ENCODE measurements around the gene C10orf90.

The C10orf90 gene

GRCh38 chr10:126670895-126671261 lies 385 bp upstream of the C10orf90 start:
- H3K4me3 ChIP-seq (ENCODE audit: severe bottlenecking): no peak overlapping the region
- no peak for ATAC-seq (ENCODE audit: low read depth)
- DNase-seq (ENCODE audit: low spot score): no peak
- no peaks in the 10 kb centered on the region for H3K4me1 ChIP-seq (ENCODE audit: insufficient read depth, poor library complexity, severe bottlenecking)
- H3K27me3 ChIP-seq (ENCODE audit: insufficient read depth, poor library complexity, severe bottlenecking): no peaks in the 10 kb centered on the region
- H3K27ac ChIP-seq (ENCODE audit: poor library complexity, severe bottlenecking): no peak overlapping the region
- H3K36me3 ChIP-seq (ENCODE audit: low read depth): no peaks in the 10 kb centered on the region
- H3K9me3 ChIP-seq (ENCODE audit: severe bottlenecking): no peaks in the 10 kb centered on the region
- TF ChIP-seq, protein P1, sequence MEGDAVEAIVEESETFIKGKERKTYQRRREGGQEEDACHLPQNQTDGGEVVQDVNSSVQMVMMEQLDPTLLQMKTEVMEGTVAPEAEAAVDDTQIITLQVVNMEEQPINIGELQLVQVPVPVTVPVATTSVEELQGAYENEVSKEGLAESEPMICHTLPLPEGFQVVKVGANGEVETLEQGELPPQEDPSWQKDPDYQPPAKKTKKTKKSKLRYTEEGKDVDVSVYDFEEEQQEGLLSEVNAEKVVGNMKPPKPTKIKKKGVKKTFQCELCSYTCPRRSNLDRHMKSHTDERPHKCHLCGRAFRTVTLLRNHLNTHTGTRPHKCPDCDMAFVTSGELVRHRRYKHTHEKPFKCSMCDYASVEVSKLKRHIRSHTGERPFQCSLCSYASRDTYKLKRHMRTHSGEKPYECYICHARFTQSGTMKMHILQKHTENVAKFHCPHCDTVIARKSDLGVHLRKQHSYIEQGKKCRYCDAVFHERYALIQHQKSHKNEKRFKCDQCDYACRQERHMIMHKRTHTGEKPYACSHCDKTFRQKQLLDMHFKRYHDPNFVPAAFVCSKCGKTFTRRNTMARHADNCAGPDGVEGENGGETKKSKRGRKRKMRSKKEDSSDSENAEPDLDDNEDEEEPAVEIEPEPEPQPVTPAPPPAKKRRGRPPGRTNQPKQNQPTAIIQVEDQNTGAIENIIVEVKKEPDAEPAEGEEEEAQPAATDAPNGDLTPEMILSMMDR (IDR thresholded peaks at IDR 0.05; ENCODE audit: poor library complexity, severe bottlenecking): no peak

DNA sequence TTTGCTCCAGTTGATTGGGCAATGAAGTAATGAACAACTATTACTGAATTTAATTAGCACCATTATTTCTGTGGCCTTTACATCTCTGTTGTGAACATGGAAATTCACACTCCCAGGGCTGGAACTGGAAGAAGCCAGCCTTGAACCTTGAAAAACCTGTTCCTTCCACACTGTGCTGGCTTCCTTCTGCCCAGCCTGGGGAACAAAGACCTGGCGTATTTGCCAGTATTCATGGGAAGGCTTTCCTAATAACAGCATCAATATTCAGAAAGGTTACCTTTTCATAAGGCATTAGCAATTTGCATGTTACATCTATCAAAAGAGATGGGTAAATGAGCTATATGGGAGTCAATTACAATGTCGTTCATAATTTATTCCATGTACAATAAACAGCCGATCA lies 1.3 kb downstream of the C10orf90 start:
- TF ChIP-seq, protein P1 (IDR thresholded peaks at IDR 0.05; ENCODE audit: poor library complexity, severe bottlenecking): no peak
- ATAC-seq (ENCODE audit: low read depth): no peak
- Histone ChIP-seq H3K4me3 (ENCODE audit: severe bottlenecking) (no peak overlapping the region), H3K36me3 (ENCODE audit: low read depth) (no peaks in the 10 kb centered on the region), H3K27me3 (ENCODE audit: insufficient read depth, poor library complexity, severe bottlenecking) (no peaks in the 10 kb centered on the region), H3K27ac (ENCODE audit: poor library complexity, severe bottlenecking) (no peak overlapping the region), H3K4me1 (ENCODE audit: insufficient read depth, poor library complexity, severe bottlenecking) (peaks cover under 1% of the 10 kb centered on the region), H3K9me3 (ENCODE audit: severe bottlenecking) (no peaks in the 10 kb centered on the region)
- no peak for DNase-seq (ENCODE audit: low spot score)

GRCh38 chr10:126668505-126668904 lies 2.0 kb downstream of the C10orf90 start:
- no peaks in the 10 kb centered on the region for H3K27me3 ChIP-seq (ENCODE audit: insufficient read depth, poor library complexity, severe bottlenecking)
- no peaks in the 10 kb centered on the region for H3K36me3 ChIP-seq (ENCODE audit: low read depth)
- no peak overlapping the region for H3K27ac ChIP-seq (ENCODE audit: poor library complexity, severe bottlenecking)
- H3K4me1 ChIP-seq (ENCODE audit: insufficient read depth, poor library complexity, severe bottlenecking): peaks cover 8% of the 10 kb centered on the region
- TF ChIP-seq, protein P1 (IDR thresholded peaks at IDR 0.05; ENCODE audit: poor library complexity, severe bottlenecking): no peak
- no peak overlapping the region for H3K4me3 ChIP-seq (ENCODE audit: severe bottlenecking)
- ATAC-seq (ENCODE audit: low read depth) (no peak), DNase-seq (ENCODE audit: low spot score) (no peak)
- no peaks in the 10 kb centered on the region for H3K9me3 ChIP-seq (ENCODE audit: severe bottlenecking)

- DNase-seq (ENCODE audit: low spot score): no peak
- H3K4me1 ChIP-seq (ENCODE audit: insufficient read depth, poor library complexity, severe bottlenecking): peaks cover 14% of the 10 kb centered on the region
- H3K27ac ChIP-seq (ENCODE audit: poor library complexity, severe bottlenecking): no peak overlapping the region
- H3K9me3 ChIP-seq (ENCODE audit: severe bottlenecking): no peaks in the 10 kb centered on the region
- TF ChIP-seq, protein P1 (IDR thresholded peaks at IDR 0.05; ENCODE audit: poor library complexity, severe bottlenecking): no peak
- no peaks in the 10 kb centered on the region for H3K36me3 ChIP-seq (ENCODE audit: low read depth)
- no peak overlapping the region for H3K4me3 ChIP-seq (ENCODE audit: severe bottlenecking)
- ATAC-seq (ENCODE audit: low read depth): no peak
- H3K27me3 ChIP-seq (ENCODE audit: insufficient read depth, poor library complexity, severe bottlenecking): no peaks in the 10 kb centered on the region
Observed at GRCh38 chr10:126667568-126667967, 2.9 kb downstream of the C10orf90 start.

GRCh38 chr10:126665207-126665606 lies 5.3 kb downstream of the C10orf90 start:
- H3K27me3 ChIP-seq (ENCODE audit: insufficient read depth, poor library complexity, severe bottlenecking): no peaks in the 10 kb centered on the region
- TF ChIP-seq, protein P1 (IDR thresholded peaks at IDR 0.05; ENCODE audit: poor library complexity, severe bottlenecking): no peak
- H3K4me1 ChIP-seq (ENCODE audit: insufficient read depth, poor library complexity, severe bottlenecking): peaks cover 23% of the 10 kb centered on the region
- H3K36me3 ChIP-seq (ENCODE audit: low read depth): no peaks in the 10 kb centered on the region
- H3K27ac ChIP-seq (ENCODE audit: poor library complexity, severe bottlenecking): no peak overlapping the region
- ATAC-seq (ENCODE audit: low read depth): no peak
- DNase-seq (ENCODE audit: low spot score): no peak
- no peak overlapping the region for H3K4me3 ChIP-seq (ENCODE audit: severe bottlenecking)
- no peaks in the 10 kb centered on the region for H3K9me3 ChIP-seq (ENCODE audit: severe bottlenecking)

Data from RWPE2 (cell line).